ENCODE results near the gene SBK1.

Gene SBK1

DNA sequence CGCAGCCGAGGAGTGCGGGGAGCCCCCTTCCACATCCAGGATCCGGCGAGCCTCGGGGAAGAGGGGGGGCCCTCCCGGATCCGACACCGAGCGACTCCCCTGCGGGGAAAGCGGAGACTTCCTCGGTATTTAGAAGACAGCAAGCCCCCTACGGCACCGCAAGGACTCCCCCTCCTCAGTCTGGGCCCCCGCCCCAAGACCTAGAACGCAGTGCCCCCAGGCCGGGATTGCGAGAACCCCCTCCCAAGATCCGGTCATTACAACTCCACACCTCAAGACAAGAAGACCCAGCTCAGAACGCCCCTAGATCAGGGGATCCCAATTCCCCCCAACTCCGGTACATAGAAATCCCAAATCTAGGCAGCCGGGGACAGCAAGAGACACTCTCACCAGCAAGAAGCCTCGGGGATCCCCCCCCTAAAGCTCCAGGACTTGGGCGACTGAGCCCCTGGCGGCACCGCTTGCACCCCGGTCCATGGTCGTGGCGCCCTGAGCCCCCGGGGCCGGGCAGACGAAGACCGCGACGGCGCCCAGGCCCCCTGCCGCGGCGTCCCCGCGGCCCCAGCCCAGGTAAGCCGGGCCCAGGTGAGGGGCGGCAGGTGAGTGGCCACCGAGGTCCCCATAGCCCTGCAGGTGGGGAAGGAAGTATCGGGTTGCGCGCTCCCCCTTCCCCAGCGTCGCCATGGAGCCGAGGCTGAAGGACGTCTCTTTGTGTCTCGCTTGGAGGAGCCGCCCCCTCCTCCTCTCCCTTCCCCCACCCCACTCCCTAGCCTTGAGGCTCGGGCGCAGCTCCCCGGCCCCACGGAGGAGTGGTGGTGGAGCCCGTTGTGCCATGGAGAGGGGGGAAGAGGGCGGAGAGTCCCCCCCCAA lies 641 bp downstream of the SBK1 start:
- ChIA-PET CTCF (interaction anchor here (1.4 kb wide), 1 partner anchor 16 kb away, joined by 3 read pairs; no protein-coding TSS in a partner anchor), POLR2A (interaction anchor here (0.9 to 2.0 kb wide), 8 partner anchors 8 to 553 kb away, joined by 3 to 15 read pairs (median 4); partner anchors contain the start of gene TUFM)
- TF ChIP-seq LEF1 (IDR thresholded peaks at IDR 0.05; ENCODE audit: borderline replicate concordance) = no peak
- no peak for TF ChIP-seq SP1 (IDR thresholded peaks at IDR 0.05)
- TF ChIP-seq TARDBP (IDR thresholded peaks at IDR 0.05) = no peak
- no peak for TF ChIP-seq FOXK2 (IDR thresholded peaks at IDR 0.05)
- no peak for TF ChIP-seq SUZ12 (IDR thresholded peaks at IDR 0.05)

DNA sequence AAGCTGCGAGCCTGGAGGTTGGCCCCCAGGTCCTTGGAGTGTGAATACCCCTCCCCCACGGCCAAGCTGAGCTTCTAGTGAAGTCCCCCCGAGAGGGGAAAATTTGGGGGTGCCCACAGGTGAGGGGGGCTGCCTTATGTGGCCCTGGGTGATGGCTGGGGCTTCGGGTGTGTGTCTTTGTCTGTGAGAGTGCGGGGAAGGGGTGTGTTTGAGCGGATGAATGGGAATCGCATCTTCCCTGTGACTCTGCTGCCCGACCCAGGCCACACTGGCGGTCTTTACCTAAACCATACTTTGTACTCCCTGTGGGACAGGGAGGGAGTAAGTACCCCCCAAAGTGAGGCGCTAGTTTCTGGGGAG lies 1.3 kb downstream of the SBK1 start:
- TF ChIP-seq SUZ12 (IDR thresholded peaks at IDR 0.05) (no peak), FOXA1 (IDR thresholded peaks at IDR 0.05) (no peak), FOXK2 (IDR thresholded peaks at IDR 0.05) (no peak), ZNF384 (IDR thresholded peaks at IDR 0.05) (no peak), CTBP1 (IDR thresholded peaks at IDR 0.05; ENCODE audit: borderline replicate concordance) (no peak), HDGF (IDR thresholded peaks at IDR 0.05; ENCODE audit: borderline replicate concordance) (no peak), FOXM1 (IDR thresholded peaks at IDR 0.05; ENCODE audit: borderline replicate concordance) (no peak), BHLHE40 (IDR thresholded peaks at IDR 0.05; ENCODE audit: borderline replicate concordance) (no peak), ELF4 (IDR thresholded peaks at IDR 0.05) (no peak), NFRKB (IDR thresholded peaks at IDR 0.05) (no peak), LEF1 (IDR thresholded peaks at IDR 0.05; ENCODE audit: borderline replicate concordance) (no peak), TARDBP (IDR thresholded peaks at IDR 0.05) (no peak), ARNT (IDR thresholded peaks at IDR 0.05) (no peak), SP1 (IDR thresholded peaks at IDR 0.05) (no peak), L3MBTL2 (conservative IDR thresholded peaks at IDR 0.05) (no peak)
- TF ChIP-seq, protein P1, sequence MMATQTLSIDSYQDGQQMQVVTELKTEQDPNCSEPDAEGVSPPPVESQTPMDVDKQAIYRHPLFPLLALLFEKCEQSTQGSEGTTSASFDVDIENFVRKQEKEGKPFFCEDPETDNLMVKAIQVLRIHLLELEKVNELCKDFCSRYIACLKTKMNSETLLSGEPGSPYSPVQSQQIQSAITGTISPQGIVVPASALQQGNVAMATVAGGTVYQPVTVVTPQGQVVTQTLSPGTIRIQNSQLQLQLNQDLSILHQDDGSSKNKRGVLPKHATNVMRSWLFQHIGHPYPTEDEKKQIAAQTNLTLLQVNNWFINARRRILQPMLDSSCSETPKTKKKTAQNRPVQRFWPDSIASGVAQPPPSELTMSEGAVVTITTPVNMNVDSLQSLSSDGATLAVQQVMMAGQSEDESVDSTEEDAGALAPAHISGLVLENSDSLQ (IDR thresholded peaks at IDR 0.05) = no peak
- POLR2A ChIA-PET = interaction anchor here (1.0 kb wide), 2 partner anchors 10 kb away, joined by 3 to 4 read pairs; no protein-coding TSS in a partner anchor
- CTCF ChIA-PET = interaction anchor here (1.0 kb wide), 1 partner anchor 21 kb away, joined by 4 read pairs; no protein-coding TSS in a partner anchor
- no peak for DNase-seq (ENCODE audit: extremely low spot score)

More for the DNA sequence above, 641 bp downstream of the SBK1 start:
- peak; percentile 26 for DNase-seq (ENCODE audit: extremely low spot score)

DNA sequence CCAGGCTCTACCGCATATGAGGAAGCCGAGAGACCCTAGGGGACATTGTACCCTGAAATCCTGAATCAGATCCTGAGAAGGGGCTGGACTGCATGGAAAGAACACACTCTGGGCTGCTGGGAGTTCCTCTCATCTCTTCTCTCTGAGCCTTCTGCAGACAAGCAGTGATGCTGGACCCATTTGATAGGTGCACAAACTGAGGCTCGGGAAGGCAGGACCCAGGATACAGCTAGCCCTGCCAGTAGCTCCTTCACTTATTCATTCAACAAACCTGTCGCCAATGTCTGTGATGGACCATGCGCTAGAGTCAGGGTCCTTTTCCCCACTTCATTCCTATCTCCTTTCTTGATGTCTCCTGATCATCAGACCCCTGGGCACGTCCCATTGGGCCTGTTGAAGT lies 1.9 kb downstream of the SBK1 start:
- CTCF ChIA-PET = interaction anchor here (1.0 kb wide), 1 partner anchor 20 kb away, joined by 4 read pairs; no protein-coding TSS in a partner anchor
- DNase-seq (ENCODE audit: extremely low spot score) = no peak
- no peak for TF ChIP-seq ARNT (IDR thresholded peaks at IDR 0.05)
- no peak for TF ChIP-seq ELF4 (IDR thresholded peaks at IDR 0.05)
- TF ChIP-seq HDGF (IDR thresholded peaks at IDR 0.05; ENCODE audit: borderline replicate concordance) = no peak
- TF ChIP-seq SP1 (IDR thresholded peaks at IDR 0.05) = no peak
- no peak for TF ChIP-seq CTBP1 (IDR thresholded peaks at IDR 0.05; ENCODE audit: borderline replicate concordance)
- TF ChIP-seq LEF1 (IDR thresholded peaks at IDR 0.05; ENCODE audit: borderline replicate concordance) = no peak
- TF ChIP-seq FOXM1 (IDR thresholded peaks at IDR 0.05; ENCODE audit: borderline replicate concordance) = no peak
- TF ChIP-seq, protein P1 (IDR thresholded peaks at IDR 0.05) = no peak
- TF ChIP-seq FOXK2 (IDR thresholded peaks at IDR 0.05) = no peak
- no peak for TF ChIP-seq NFRKB (IDR thresholded peaks at IDR 0.05)
- no peak for TF ChIP-seq FOXA1 (IDR thresholded peaks at IDR 0.05)
- no peak for TF ChIP-seq L3MBTL2 (conservative IDR thresholded peaks at IDR 0.05)
- POLR2A ChIA-PET = interaction anchor here (1.0 kb wide), 2 partner anchors 9 to 11 kb away, joined by 3 to 4 read pairs; no protein-coding TSS in a partner anchor

DNA sequence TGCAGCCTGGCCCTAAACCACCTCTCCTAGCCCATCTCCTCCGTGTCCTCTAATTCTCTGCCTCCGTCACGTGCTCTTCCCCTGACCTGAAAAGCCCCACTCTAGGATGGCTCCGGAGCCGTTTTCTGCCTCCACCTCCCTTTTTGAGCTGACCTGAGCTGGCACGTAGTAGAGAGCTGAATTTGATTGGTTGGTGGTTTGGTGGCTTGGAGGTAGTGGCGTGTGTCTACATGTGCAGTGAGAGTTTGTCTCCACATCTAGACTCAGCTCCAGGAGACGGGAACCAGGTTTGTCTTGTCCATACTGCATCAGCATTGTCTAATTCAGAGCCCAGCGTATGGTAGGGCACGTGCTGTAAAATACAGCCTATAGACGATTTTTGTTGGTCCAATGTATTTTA lies 3.0 kb downstream of the SBK1 start:
- no peak for TF ChIP-seq ZNF384 (IDR thresholded peaks at IDR 0.05)
- TF ChIP-seq ARNT (IDR thresholded peaks at IDR 0.05) = no peak
- TF ChIP-seq FOXM1 (IDR thresholded peaks at IDR 0.05; ENCODE audit: borderline replicate concordance) = no peak
- TF ChIP-seq, protein P1 (IDR thresholded peaks at IDR 0.05) = no peak
- no peak for TF ChIP-seq SUZ12 (IDR thresholded peaks at IDR 0.05)
- TF ChIP-seq L3MBTL2 (conservative IDR thresholded peaks at IDR 0.05) = no peak
- TF ChIP-seq CTBP1 (IDR thresholded peaks at IDR 0.05; ENCODE audit: borderline replicate concordance) = no peak
- no peak for TF ChIP-seq TARDBP (IDR thresholded peaks at IDR 0.05)
- TF ChIP-seq SP1 (IDR thresholded peaks at IDR 0.05) = no peak
- no peak for TF ChIP-seq FOXA1 (IDR thresholded peaks at IDR 0.05)
- no peak for TF ChIP-seq ELF4 (IDR thresholded peaks at IDR 0.05)
- TF ChIP-seq LEF1 (IDR thresholded peaks at IDR 0.05; ENCODE audit: borderline replicate concordance) = no peak
- POLR2A ChIA-PET = no interaction called here
- DNase-seq (ENCODE audit: extremely low spot score) = no peak
- CTCF ChIA-PET = interaction anchor here (0.8 kb wide), 1 partner anchor 22 kb away, joined by 3 read pairs; no protein-coding TSS in a partner anchor

DNA sequence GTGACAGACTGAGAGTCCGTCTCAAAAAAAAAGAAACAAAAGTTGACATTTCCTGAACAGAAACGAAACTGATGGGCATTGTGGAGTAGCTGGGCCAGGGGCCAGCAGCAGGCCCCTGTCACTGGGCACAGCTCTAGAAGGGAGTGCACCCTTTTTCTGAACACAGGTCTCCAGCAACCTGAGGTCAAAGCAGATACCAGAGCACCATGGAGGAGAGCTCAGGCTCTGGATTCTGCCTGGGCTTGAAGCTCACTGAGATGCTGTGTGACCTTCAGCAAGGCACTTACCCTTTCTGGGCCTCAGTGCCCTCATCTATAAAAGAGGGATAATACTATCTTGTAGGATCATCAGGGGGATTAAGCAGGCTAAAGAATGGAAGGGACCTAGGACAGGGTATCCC lies 5.0 kb downstream of the SBK1 start:
- TF ChIP-seq ARNT (IDR thresholded peaks at IDR 0.05) (no peak), SP1 (IDR thresholded peaks at IDR 0.05) (no peak), CTBP1 (IDR thresholded peaks at IDR 0.05; ENCODE audit: borderline replicate concordance) (no peak), HDGF (IDR thresholded peaks at IDR 0.05; ENCODE audit: borderline replicate concordance) (no peak), TARDBP (IDR thresholded peaks at IDR 0.05) (no peak), NFRKB (IDR thresholded peaks at IDR 0.05) (no peak)
- TF ChIP-seq, protein P1 (IDR thresholded peaks at IDR 0.05) = no peak
- DNase-seq (ENCODE audit: extremely low spot score) = no peak
- ChIA-PET POLR2A (no interaction called here), CTCF (no interaction called here)

All from HEK293T (cell line).